Measurements from ENCODE around the gene PHGDH.

DNA sequence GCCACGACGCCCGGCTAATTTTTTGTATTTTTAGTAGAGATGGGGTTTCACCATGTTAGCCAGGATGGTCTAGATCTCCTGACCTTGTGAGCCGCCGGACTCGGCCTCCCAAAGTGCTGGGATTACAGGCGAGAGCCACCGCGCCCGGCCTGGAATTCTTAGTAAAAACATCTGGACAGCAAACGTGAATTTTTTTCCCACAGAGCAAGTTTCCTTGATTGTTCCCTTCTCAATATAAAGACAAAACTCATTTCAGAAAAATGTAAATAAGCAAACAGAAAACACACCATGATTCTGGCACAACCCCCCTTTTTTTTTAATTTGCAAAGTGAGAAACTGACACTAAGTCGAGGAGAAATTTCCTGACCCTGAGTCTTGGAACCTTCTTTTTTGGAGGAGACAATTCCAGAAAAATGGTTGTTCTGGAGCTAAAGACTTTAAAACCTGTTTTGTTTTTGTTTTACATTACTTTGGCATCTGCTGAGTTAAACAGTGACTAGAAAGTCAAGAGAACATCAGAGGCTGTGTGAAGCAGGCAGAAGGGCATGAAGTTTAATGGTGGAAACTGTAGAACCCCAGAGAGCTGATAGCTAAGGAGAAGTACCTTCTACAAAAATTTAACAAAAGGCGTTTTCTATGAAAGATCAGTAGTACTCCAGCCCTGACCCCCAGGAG lies 67.3 kb downstream of the PHGDH start:
- TF ChIP-seq, protein P1, sequence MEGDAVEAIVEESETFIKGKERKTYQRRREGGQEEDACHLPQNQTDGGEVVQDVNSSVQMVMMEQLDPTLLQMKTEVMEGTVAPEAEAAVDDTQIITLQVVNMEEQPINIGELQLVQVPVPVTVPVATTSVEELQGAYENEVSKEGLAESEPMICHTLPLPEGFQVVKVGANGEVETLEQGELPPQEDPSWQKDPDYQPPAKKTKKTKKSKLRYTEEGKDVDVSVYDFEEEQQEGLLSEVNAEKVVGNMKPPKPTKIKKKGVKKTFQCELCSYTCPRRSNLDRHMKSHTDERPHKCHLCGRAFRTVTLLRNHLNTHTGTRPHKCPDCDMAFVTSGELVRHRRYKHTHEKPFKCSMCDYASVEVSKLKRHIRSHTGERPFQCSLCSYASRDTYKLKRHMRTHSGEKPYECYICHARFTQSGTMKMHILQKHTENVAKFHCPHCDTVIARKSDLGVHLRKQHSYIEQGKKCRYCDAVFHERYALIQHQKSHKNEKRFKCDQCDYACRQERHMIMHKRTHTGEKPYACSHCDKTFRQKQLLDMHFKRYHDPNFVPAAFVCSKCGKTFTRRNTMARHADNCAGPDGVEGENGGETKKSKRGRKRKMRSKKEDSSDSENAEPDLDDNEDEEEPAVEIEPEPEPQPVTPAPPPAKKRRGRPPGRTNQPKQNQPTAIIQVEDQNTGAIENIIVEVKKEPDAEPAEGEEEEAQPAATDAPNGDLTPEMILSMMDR (IDR thresholded peaks at IDR 0.05 in 4 of 5, conservative IDR thresholded peaks at IDR 0.05 in 1 of 5) = no peak
- TF ChIP-seq POLR2A (IDR thresholded peaks at IDR 0.05) = no peak

Measured in gastrocnemius medialis (tissue), 4 donors.